K562 (cell line): ENCODE measurements around the gene XRCC3. TPM values are rescaled to one million over a fixed set of nuclear protein-coding genes. Genes with fewer than 3 reads are reported as not detected.

Experiments
- FOS ChIP-seq: IDR thresholded peaks from 3 replicates; pipeline ENCODE4 v1.6.1; 2011; ENCODE audit not compliant: insufficient read length; ENCODE audit errors: extremely low read depth
- IRF2 ChIP-seq: sonication (generic); formaldehyde crosslinking; IDR thresholded peaks from 2 replicates; pipeline ENCODE4 v1.8.1; 2022; ENCODE audit warnings: mild to moderate bottlenecking, missing genetic modification reagents
- PTTG1 ChIP-seq: fragments of 450-650 bp; IDR thresholded peaks from 2 replicates; pipeline ENCODE4 v1.6.1; 2016; ENCODE audit warnings: low read depth, mild to moderate bottlenecking, missing genetic modification characterization, missing compliant biosample characterization
- RBFOX2 ChIP-seq: fragments of 200-400 bp; formaldehyde crosslinking; IDR thresholded peaks from 2 replicates; pipeline ENCODE4 v1.6.1; 2017; ENCODE audit warnings: low read depth, mild to moderate bottlenecking, low read length, moderate library complexity
- SAFB2 ChIP-seq: fragments of 200-400 bp; formaldehyde crosslinking; IDR thresholded peaks from 2 replicates; pipeline ENCODE4 v1.6.1; 2018; ENCODE audit warnings: borderline replicate concordance, low read length, low read depth, moderate library complexity; ENCODE audit not compliant: severe bottlenecking
- SMAD4 ChIP-seq: fragments of 250-450 bp; sonication (Bioruptor Pico); conservative IDR thresholded peaks from 2 replicates; pipeline ENCODE4 v1.8.0; 2021; ENCODE audit warnings: inconsistent platforms, mild to moderate bottlenecking, moderate library complexity
- polyA plus RNA-seq, 8 experiments: library from polyadenylated mRNA; depleted of rRNA in 4 of 8; stranded (reverse) in 5 of 8; unstranded in 3 of 8; fragments of >200 nt; fragmentation: Nextera tagmentation in 2 of 8; fragmentation: Illumina TruSeq in 1 of 8; extraction: Ambion mirVana in 2 of 8; extraction: Trizol in 1 of 8; gene quantifications; 2 replicates each; pipeline versions ENCODE4 v1.2.1 to v1.2.3, GENCODE V29; 2011 to 2014; ENCODE audit warnings: inconsistent platforms in 1 of 8, missing spikeins in 1 of 8
- total RNA-seq, 7 experiments: library from RNA; depleted of rRNA in 6 of 7; stranded (reverse); fragments of >200 nt in 6 of 7; fragmentation: Illumina TruSeq in 2 of 7; extraction: Trizol in 2 of 7; gene quantifications; 2 replicates each; pipeline versions ENCODE4 v1.2.1 to v1.2.3, GENCODE V29; 2011 to 2021; ENCODE audit warnings: low replicate concordance in 1 of 7
- TF ChIP-seq, protein P1 (sequence below), 2 experiments: fragments of 450-650 bp; formaldehyde crosslinking in 1 of 2; IDR thresholded peaks; 2 replicates each; pipeline versions ENCODE4 v1.4.0 to v1.6.1; 2014 to 2020; ENCODE audit warnings: mild to moderate bottlenecking in 2 of 2, borderline replicate concordance in 1 of 2, low read depth in 1 of 2
- TF ChIP-seq, protein P2 (sequence below): fragments of 250-450 bp; sonication (Bioruptor Pico); IDR thresholded peaks from 2 replicates; pipeline ENCODE4 v1.4.0; 2020; ENCODE audit warnings: mild to moderate bottlenecking
- TF ChIP-seq, protein P3 (sequence below): fragments of 450-650 bp; IDR thresholded peaks from one replicate; pipeline ENCODE4 v1.6.1; 2018; ENCODE audit warnings: mild to moderate bottlenecking, moderate library complexity; ENCODE audit not compliant: partially characterized antibody
- TF ChIP-seq, protein P4 (sequence below), 2 experiments: fragments of 150-350 bp in 1 of 2; IDR thresholded peaks; 2 replicates each; pipeline ENCODE4 v1.6.1; 2012 to 2016; ENCODE audit warnings: low read depth in 2 of 2, low read length in 2 of 2, mild to moderate bottlenecking in 1 of 2, moderate library complexity in 1 of 2

Gene XRCC3
- total and polyA plus RNA-seq, 9 of the 15 experiments (the other 6 are each of a cell fraction or from before 2014, with no cell fraction given), result 0.34 to 59.3 (median 30.3) TPM

DNA sequence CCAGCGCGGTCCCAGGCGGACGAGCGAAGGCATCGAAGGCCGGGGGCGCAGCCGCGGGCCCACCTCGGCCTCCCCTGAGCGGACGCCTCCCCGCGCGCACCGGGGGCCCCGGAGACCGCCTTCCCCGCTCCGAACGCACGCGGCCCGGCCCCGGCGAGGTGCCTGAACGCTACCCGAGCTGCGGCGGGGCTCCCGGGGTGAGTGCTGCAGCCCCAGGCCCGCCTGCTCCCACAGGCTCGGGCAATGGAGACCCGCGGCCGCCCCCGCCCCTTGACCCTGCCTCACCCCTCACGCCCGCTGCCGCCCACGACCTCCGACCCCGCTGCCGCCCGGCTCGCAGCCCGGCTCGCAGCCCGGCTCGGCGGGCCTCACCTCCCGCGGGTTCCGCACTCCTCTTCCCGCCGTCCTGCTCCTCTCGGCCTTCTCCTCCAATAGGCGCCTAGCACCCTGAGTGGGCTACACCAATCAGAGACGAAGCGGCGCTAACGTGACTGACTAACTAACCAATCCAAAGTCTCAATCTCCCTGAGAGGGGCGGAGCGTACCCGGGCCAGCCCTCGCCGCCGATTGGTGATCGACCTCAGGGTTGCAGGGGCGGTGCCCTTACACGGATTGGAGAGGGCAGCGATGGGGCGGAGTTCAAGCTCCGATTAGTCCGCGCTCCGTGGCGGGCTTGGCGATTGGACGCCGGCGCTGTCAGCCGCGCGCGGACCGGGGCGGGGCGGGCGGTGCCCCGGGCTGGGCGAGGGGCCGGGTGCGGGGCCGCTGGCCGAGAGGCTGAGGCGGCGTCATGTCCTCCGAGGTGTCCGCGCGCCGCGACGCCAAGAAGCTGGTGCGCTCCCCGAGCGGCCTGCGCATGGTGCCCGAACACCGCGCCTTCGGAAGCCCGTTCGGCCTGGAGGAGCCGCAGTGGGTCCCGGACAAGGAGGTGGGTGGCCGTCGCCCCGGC lies at the start of gene XRCC3, which contains the start of gene ZFYVE21 (continued):
- TF ChIP-seq, protein P1, sequence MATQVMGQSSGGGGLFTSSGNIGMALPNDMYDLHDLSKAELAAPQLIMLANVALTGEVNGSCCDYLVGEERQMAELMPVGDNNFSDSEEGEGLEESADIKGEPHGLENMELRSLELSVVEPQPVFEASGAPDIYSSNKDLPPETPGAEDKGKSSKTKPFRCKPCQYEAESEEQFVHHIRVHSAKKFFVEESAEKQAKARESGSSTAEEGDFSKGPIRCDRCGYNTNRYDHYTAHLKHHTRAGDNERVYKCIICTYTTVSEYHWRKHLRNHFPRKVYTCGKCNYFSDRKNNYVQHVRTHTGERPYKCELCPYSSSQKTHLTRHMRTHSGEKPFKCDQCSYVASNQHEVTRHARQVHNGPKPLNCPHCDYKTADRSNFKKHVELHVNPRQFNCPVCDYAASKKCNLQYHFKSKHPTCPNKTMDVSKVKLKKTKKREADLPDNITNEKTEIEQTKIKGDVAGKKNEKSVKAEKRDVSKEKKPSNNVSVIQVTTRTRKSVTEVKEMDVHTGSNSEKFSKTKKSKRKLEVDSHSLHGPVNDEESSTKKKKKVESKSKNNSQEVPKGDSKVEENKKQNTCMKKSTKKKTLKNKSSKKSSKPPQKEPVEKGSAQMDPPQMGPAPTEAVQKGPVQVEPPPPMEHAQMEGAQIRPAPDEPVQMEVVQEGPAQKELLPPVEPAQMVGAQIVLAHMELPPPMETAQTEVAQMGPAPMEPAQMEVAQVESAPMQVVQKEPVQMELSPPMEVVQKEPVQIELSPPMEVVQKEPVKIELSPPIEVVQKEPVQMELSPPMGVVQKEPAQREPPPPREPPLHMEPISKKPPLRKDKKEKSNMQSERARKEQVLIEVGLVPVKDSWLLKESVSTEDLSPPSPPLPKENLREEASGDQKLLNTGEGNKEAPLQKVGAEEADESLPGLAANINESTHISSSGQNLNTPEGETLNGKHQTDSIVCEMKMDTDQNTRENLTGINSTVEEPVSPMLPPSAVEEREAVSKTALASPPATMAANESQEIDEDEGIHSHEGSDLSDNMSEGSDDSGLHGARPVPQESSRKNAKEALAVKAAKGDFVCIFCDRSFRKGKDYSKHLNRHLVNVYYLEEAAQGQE (IDR thresholded peaks at IDR 0.05; ENCODE audit: borderline replicate concordance), result no peak
- TF ChIP-seq, protein P1 (CRISPR knock-in tag; IDR thresholded peaks at IDR 0.05; ENCODE audit: low read depth), result no peak
- TF ChIP-seq, protein P2, sequence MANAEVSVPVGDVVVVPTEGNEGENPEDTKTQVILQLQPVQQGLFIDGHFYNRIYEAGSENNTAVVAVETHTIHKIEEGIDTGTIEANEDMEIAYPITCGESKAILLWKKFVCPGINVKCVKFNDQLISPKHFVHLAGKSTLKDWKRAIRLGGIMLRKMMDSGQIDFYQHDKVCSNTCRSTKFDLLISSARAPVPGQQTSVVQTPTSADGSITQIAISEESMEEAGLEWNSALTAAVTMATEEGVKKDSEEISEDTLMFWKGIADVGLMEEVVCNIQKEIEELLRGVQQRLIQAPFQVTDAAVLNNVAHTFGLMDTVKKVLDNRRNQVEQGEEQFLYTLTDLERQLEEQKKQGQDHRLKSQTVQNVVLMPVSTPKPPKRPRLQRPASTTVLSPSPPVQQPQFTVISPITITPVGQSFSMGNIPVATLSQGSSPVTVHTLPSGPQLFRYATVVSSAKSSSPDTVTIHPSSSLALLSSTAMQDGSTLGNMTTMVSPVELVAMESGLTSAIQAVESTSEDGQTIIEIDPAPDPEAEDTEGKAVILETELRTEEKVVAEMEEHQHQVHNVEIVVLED (CRISPR knock-in tag), result no peak
- TF ChIP-seq SMAD4 (CRISPR knock-in tag), result no peak
- TF ChIP-seq IRF2 (CRISPR knock-in tag), result no peak
- TF ChIP-seq, protein P3, sequence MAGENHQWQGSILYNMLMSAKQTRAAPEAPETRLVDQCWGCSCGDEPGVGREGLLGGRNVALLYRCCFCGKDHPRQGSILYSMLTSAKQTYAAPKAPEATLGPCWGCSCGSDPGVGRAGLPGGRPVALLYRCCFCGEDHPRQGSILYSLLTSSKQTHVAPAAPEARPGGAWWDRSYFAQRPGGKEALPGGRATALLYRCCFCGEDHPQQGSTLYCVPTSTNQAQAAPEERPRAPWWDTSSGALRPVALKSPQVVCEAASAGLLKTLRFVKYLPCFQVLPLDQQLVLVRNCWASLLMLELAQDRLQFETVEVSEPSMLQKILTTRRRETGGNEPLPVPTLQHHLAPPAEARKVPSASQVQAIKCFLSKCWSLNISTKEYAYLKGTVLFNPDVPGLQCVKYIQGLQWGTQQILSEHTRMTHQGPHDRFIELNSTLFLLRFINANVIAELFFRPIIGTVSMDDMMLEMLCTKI, result no peak
- TF ChIP-seq, protein P4, sequence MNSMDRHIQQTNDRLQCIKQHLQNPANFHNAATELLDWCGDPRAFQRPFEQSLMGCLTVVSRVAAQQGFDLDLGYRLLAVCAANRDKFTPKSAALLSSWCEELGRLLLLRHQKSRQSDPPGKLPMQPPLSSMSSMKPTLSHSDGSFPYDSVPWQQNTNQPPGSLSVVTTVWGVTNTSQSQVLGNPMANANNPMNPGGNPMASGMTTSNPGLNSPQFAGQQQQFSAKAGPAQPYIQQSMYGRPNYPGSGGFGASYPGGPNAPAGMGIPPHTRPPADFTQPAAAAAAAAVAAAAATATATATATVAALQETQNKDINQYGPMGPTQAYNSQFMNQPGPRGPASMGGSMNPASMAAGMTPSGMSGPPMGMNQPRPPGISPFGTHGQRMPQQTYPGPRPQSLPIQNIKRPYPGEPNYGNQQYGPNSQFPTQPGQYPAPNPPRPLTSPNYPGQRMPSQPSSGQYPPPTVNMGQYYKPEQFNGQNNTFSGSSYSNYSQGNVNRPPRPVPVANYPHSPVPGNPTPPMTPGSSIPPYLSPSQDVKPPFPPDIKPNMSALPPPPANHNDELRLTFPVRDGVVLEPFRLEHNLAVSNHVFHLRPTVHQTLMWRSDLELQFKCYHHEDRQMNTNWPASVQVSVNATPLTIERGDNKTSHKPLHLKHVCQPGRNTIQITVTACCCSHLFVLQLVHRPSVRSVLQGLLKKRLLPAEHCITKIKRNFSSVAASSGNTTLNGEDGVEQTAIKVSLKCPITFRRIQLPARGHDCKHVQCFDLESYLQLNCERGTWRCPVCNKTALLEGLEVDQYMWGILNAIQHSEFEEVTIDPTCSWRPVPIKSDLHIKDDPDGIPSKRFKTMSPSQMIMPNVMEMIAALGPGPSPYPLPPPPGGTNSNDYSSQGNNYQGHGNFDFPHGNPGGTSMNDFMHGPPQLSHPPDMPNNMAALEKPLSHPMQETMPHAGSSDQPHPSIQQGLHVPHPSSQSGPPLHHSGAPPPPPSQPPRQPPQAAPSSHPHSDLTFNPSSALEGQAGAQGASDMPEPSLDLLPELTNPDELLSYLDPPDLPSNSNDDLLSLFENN (IDR thresholded peaks at IDR 0.05; ENCODE audit: low read depth in 2 of 2, low read length in 2 of 2), result no peak
- TF ChIP-seq SAFB2, result no peak
- peak; percentile 91 for TF ChIP-seq RBFOX2
- TF ChIP-seq FOS, result peak; percentile 98
- TF ChIP-seq PTTG1, result no peak
